ENCODE results near the gene ZBTB40.

The ZBTB40 gene

DNA sequence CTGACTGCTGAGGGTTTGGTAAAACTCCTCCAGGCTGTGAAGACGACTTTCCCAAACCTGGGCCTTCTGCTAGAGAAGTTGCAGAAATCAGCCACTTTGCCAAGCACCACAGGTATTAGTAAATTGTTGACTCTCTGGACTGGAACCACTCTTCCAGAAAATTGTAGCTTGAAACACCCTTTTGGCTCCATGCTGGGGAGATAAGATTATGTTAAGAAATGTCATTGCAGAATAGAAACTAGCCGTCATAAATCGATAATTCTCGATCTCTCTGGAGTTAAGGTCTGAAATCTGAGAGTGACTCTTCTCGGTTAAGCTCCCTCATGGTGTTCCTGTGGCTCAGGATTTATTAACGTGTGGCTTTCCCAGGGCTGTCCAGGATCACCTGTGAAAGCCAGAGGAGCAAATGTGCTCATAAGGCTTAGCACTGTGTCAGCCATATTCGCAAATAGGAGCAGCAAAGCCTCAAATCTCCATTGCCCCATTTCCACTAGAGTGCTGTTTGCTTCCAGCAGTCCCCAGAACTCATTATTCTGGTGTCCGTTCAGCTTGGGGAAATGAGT, 54.6 kb downstream of the ZBTB40 start:
- DNase-seq = no peak

- DNase-seq = no peak
Measured at GRCh38 chr1:22507587-22507986, 55.9 kb downstream of the ZBTB40 start.

GRCh38 chr1:22508329-22508728, 56.7 kb downstream of the ZBTB40 start:
- no peak for DNase-seq

- DNase-seq = no peak
Measured at GRCh38 chr1:22508991-22509390, 57.3 kb downstream of the ZBTB40 start.

DNA sequence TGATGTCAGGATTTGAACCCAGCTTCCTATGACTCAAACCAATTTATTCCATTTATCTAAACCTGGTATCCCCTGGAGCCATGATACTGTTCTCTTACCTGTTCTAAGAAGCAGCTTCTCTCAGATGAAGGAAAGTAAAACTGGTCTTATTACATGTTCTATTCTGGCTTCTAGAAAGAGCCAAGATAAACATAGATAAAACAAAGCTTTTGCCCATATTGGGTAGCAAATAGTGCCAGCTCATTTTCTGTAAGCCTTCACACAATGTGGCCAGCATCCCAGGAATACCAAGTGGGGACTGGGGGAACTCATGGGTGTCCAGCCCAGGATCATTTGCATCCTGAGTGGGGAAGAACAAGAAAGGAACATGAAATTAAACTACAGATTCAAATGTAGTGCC, 58.2 kb downstream of the ZBTB40 start:
- DNase-seq = no peak

- no peak for DNase-seq
Measured at GRCh38 chr1:22512873-22513272, 61.2 kb downstream of the ZBTB40 start.

GRCh38 chr1:22516906-22517571, 65.4 kb downstream of the ZBTB40 start:
- DNase-seq = no peak

DNA sequence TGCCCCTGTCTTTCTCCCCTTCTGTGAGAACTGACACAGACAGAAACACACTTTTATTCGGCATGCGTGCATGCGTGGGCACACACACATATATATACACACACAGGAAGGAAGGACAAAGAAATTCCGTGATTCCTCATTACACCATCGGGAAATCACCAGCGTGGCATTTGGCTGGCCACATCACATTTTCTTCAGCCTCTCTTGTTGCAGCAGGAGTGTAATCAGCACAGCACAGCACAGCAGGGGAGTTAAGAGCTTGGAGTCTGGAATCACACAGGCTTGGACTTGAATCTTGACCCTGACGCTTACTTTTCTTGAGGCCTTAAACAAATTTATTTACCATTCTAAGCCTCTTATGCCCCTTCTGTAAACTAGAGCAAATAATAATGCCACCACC, 66.3 kb downstream of the ZBTB40 start:
- no peak for DNase-seq

- no peak for DNase-seq
Measured at GRCh38 chr1:22518379-22518778, 66.7 kb downstream of the ZBTB40 start.

- DNase-seq = no peak
Measured at GRCh38 chr1:22520871-22521270, 69.2 kb downstream of the ZBTB40 start.

GRCh38 chr1:22521692-22522091, 70.0 kb downstream of the ZBTB40 start:
- no peak for DNase-seq

DNA sequence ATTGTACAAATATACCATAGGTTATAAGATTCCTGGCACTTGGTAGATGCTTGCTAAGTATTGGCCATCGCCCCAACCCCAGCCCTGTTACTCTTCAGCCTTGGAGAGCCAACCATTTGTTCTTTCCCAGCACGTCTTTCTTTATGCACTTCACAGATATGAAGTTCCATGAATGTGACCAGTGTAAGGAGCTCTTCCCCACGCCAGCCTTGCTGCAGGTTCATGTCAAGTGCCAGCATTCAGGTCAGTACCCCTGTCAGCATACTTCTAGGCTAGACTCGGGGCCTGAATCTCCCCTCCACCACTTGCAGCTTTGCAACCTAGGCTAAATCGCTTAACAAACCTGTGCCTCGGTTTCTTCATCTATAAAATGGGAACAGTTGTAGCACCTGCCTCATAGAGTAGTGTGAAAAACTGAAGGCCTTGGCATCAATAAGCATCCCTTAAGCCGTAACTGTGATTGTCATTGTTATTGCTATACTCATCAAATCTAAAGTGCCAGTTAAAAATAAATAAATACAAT, 70.6 kb downstream of the ZBTB40 start:
- no peak for DNase-seq

GRCh38 chr1:22524481-22524880, 72.8 kb downstream of the ZBTB40 start:
- DNase-seq = peak; percentile 25 to 48

- DNase-seq = no peak
Measured at GRCh38 chr1:22525211-22525610, 73.6 kb downstream of the ZBTB40 start.

DNA sequence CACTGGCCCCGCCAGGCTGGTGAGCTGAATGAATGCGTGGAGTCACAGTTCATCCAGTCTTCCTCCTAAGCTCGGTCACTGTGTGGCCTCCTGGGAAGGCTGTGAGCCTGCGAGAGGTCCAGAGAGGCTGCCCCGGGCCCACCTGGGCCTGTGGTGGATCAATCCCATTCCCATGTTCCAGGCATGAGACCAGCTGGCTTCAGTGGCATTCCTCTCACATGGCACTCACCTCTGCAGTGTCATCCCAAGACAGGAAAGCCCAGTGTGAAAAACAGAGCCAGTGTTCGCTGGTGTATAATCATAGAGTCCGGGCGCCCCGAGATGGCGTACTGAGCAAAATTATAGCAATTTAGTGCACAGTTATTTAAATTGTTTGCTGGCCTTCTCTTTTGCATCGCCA, 74.0 kb downstream of the ZBTB40 start:
- no peak for DNase-seq

GRCh38 chr1:22526098-22526497, 74.4 kb downstream of the ZBTB40 start:
- no peak for DNase-seq

GRCh38 chr1:22526677-22527076, 75.0 kb downstream of the ZBTB40 start:
- no peak for DNase-seq

DNA sequence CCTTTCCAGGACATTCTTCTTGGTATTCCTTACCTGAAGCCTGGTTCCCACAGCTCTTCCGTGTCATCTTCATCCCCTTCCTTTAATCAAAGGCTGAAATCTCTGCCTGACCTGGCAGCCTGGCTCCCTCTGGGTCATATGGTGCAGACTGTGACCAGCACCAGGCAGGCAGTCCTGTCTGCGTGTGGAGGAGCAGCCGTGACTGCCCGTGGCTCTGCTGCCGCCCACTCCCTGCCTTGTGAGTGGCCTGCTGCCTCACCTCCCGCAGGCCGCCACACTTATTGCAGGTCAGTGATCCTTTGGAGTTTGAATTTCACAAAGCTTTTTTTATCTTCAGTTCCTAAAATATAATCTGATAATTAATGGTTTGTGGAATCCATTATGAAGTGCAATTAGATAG, 75.5 kb downstream of the ZBTB40 start:
- DNase-seq = no peak

DNA sequence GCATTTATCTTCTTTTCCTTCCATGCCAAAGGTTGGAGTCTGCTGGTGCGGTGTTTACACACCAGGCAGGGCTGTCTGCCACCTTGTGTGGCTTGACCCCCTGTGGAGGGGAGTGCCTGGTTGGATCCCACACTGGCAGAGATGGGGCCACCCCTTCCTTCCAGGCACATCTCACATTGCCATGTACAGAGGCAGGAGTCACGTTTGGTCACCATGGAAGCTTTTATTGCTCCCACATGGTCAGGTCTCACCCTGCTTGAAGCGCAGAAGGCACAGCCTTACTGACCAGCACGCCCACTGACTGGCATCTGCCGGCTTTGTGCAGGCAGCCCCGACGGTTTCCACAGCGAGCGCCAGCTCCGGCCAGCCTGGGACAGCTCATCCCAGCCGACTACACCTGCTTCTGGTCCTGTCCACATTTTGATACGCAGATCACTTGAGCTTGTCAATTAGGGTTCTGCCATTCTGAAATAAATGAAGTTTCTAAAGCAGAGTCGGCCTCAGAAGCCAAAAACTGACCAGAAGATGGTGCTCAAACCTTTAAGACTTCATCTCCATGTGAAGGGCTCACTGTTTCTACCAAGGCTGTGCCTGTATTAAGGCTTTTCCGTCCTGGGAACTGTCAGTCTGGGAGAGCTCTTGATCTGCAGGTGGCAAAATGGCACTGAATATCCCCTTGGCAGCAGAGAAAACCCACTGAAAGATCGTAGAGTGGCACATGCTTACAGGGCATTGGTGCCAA, 76.1 kb downstream of the ZBTB40 start:
- DNase-seq = peak in 1 of 2 donors; percentile 13

DNA sequence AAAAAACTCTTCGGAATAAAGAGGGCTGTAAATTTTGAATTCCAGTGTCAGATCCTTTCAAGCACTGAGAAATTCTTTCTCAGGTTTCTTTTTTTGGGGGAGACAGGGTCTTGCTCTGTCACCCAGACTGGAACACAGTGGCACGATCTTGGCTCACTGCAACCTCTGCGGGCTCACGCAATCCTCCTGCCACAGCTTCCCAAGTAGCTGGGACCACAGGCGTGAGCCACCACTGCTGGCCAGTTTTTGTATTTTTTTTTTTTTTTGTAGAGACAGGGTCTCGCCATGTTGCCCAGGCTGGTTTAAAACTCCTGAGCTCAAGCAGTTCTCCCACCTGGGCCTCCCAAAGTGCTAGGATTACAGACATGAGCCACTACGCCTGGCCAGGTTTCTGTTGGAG, 76.8 kb downstream of the ZBTB40 start:
- no peak for DNase-seq

DNA sequence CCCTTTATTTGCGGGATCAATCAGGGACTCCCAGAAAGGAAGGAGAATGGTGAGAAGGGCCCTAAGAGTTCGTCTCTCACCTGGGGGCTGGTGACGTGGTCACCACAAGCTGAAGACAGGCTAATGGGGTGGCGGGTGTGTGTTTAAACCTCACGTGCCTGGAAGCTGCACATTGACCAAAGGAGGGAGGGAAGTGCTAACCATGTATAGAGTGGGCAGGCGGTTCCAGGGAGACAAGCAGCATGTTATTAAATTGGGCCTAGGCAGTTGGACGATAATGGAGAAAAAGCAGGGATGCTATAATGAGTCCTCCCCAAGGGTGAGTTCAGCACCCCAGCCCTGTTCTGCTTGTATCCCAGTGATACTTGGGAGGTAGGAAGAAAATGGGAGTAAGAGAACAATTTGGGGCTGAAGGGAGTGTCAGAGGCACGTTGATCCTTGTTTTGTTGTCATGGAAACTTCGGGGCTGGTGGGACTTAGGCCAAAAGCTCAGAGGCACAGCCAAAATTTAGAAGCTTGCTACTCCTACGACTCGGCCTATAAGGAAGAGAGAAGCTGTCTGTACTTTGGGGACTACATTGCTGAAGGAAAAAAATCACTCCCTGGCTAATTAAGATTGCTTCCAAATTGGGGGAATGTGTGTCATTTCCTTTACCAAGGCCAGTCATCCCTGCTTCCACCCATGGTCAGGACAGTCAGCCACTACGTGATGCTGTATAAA, 78.4 kb downstream of the ZBTB40 start:
- DNase-seq = no peak

GRCh38 chr1:22530715-22531114, 79.1 kb downstream of the ZBTB40 start:
- DNase-seq = no peak

GRCh38 chr1:22531251-22531650, 79.6 kb downstream of the ZBTB40 start:
- DNase-seq = no peak
